Nephron (organoid): Measurements from ENCODE around the gene NAV3.

ENCODE experiments used
- H3K27ac Mint-ChIP-seq, 3 experiments: 2 replicates each; pipeline ENCODE4 v1.8.0; 2020; ENCODE audit warnings: mixed read lengths in 3 of 3, mild to moderate bottlenecking in 2 of 3, moderate library complexity in 1 of 3
- H3K27me3 Mint-ChIP-seq: 2 replicates; pipeline ENCODE4 v1.8.0; 2021; ENCODE audit warnings: low read depth, mild to moderate bottlenecking, moderate library complexity, mixed read lengths
- H3K36me3 Mint-ChIP-seq: 2 replicates; pipeline ENCODE4 v1.8.0; 2020; ENCODE audit warnings: low read depth, mixed read lengths
- H3K4me1 Mint-ChIP-seq: 2 replicates; pipeline ENCODE4 v1.8.0; 2020; ENCODE audit warnings: mixed read lengths
- H3K4me3 Mint-ChIP-seq, 3 experiments: 2 replicates each; pipeline ENCODE4 v1.8.0; 2020; ENCODE audit warnings: mild to moderate bottlenecking in 3 of 3, mixed read lengths in 3 of 3, moderate library complexity in 2 of 3
- H3K9me3 Mint-ChIP-seq: 2 replicates; pipeline ENCODE4 v1.8.0; 2020; ENCODE audit warnings: mixed read lengths
- TF ChIP-seq, protein P1 (sequence below), 3 experiments: fragments of 200-600 bp; sonication (generic); IDR thresholded peaks; one replicate each; pipeline ENCODE4 v1.5.0; 2021; ENCODE audit warnings: antibody characterized with exemption in 3 of 3; ENCODE audit not compliant: unreplicated experiment in 3 of 3

NAV3 gene

DNA sequence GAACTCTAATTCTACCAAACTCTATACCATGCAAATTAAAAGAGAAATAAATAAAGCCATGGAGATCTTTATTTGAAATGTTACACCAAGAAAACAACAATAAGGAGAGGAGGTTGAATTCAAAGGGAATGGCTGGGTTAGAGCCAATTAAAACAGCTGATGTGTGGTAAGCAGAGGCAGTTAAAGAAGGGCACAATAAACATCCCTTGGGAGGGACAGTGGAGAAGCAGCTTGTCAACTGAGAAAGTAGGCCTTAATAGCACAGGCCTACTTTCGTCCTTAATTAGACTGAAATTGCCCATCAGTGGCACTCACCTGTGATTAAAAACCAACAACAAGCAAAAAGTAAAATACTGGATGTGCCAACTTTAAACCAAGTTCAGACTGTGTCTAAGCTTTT lies 16.3 kb upstream of the NAV3 start:
- Mint-ChIP-seq H3K4me3 (no peak overlapping the region), H3K9me3 (no peaks in the 10 kb centered on the region), H3K27me3 (no peaks in the 10 kb centered on the region), H3K4me1 (peaks cover 32% of the 10 kb centered on the region), H3K36me3 (no peaks in the 10 kb centered on the region), H3K27ac (no peak overlapping the region)
- TF ChIP-seq, protein P1, sequence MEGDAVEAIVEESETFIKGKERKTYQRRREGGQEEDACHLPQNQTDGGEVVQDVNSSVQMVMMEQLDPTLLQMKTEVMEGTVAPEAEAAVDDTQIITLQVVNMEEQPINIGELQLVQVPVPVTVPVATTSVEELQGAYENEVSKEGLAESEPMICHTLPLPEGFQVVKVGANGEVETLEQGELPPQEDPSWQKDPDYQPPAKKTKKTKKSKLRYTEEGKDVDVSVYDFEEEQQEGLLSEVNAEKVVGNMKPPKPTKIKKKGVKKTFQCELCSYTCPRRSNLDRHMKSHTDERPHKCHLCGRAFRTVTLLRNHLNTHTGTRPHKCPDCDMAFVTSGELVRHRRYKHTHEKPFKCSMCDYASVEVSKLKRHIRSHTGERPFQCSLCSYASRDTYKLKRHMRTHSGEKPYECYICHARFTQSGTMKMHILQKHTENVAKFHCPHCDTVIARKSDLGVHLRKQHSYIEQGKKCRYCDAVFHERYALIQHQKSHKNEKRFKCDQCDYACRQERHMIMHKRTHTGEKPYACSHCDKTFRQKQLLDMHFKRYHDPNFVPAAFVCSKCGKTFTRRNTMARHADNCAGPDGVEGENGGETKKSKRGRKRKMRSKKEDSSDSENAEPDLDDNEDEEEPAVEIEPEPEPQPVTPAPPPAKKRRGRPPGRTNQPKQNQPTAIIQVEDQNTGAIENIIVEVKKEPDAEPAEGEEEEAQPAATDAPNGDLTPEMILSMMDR (IDR thresholded peaks at IDR 0.05; ENCODE audit: unreplicated experiment in 3 of 3), result no peak

DNA sequence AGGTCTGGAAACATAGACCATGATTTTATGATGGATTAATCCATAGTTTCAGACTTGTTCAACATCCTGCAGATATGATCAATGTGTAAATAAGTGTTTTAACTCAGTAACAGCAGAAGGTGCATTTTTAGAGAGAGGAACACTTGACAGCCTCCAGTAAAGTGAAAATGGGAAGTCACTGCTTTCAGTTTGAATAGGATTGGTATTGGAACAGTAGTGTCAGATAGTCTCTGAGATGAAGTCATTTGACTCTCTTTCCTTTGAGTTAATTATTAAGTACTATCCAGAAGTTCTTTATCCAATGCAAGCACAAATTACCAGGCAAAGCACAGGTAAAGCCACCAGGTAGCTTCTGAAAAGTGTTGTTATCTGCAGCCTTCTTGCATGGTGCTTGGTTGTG lies 14.5 kb upstream of the NAV3 start:
- no peaks in the 10 kb centered on the region for H3K9me3 Mint-ChIP-seq

GRCh38 chr12:77817276-77817675 lies 13.4 kb upstream of the NAV3 start:
- no peaks in the 10 kb centered on the region for H3K36me3 Mint-ChIP-seq
- H3K27ac Mint-ChIP-seq, result peak overlapping the region in 1 of 3 experiments; percentile 10
- H3K4me1 Mint-ChIP-seq, result peaks cover 40% of the 10 kb centered on the region
- no peak overlapping the region for H3K4me3 Mint-ChIP-seq
- TF ChIP-seq, protein P1 (IDR thresholded peaks at IDR 0.05; ENCODE audit: unreplicated experiment in 3 of 3), result no peak
- H3K9me3 Mint-ChIP-seq, result no peaks in the 10 kb centered on the region
- no peaks in the 10 kb centered on the region for H3K27me3 Mint-ChIP-seq

More for the DNA sequence above, 14.5 kb upstream of the NAV3 start:
- no peak overlapping the region for H3K4me3 Mint-ChIP-seq
- no peaks in the 10 kb centered on the region for H3K27me3 Mint-ChIP-seq
- H3K4me1 Mint-ChIP-seq, result peaks cover 32% of the 10 kb centered on the region
- no peaks in the 10 kb centered on the region for H3K36me3 Mint-ChIP-seq
- peak overlapping the region in 1 of 3 experiments; percentile 30 for H3K27ac Mint-ChIP-seq
- TF ChIP-seq, protein P1 (IDR thresholded peaks at IDR 0.05; ENCODE audit: unreplicated experiment in 3 of 3), result no peak

DNA sequence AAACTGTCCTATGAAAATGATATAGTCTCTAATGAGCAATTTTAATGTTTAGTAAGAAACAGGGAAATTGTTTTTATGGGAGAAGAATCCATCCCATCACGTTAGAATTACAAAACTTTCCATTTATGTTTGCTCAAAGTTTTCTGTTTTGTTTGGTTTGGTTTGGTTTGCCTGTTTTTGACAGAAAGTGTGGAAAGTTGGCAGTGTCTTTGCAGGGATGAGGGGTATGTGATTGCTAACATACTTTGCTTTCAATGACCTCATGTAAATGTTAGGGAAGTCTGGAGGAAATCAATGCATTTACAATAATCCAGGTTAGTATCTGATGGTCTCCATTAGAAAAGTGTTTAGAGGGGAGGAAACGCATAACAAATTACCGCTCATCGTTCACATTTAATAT lies 12.3 kb upstream of the NAV3 start:
- Mint-ChIP-seq H3K9me3 (peaks cover 4% of the 10 kb centered on the region), H3K36me3 (no peaks in the 10 kb centered on the region), H3K4me1 (peaks cover 47% of the 10 kb centered on the region), H3K4me3 (no peak overlapping the region), H3K27ac (peak overlapping the region in 1 of 3 experiments; percentile 7), H3K27me3 (no peaks in the 10 kb centered on the region)
- TF ChIP-seq, protein P1 (IDR thresholded peaks at IDR 0.05; ENCODE audit: unreplicated experiment in 3 of 3), result no peak

DNA sequence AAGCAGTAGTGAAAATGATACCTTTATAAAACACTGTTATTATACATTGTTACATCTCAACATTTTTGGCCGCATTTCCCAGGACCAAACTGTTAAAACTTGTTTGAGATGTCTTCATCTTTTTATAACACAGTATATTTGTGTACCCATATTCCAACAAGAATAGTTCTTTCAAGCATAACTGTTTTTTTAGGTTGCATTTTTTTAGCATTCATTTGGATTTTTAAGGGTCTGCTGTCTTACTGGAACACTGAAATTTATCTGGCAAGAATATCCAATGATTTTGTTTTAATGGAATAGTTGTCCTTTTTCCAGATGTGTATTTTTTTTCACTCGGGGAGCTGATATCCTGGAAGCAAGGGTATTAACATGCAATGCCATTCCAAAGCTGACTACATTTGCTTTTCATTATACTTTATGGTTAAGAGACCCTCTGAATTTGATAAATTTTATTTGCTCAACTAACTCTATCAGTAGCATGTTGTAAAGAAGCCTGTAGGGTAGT lies 8.9 kb upstream of the NAV3 start:
- Mint-ChIP-seq H3K27me3 (no peaks in the 10 kb centered on the region), H3K27ac (peak overlapping the region; percentile 37 to 84 (median 57)), H3K9me3 (peaks cover 8% of the 10 kb centered on the region), H3K36me3 (peaks cover 5% of the 10 kb centered on the region), H3K4me3 (peak overlapping the region in 1 of 3 experiments; percentile 42), H3K4me1 (peaks cover 24% of the 10 kb centered on the region)
- TF ChIP-seq, protein P1 (IDR thresholded peaks at IDR 0.05; ENCODE audit: unreplicated experiment in 3 of 3), result no peak

- Mint-ChIP-seq H3K9me3 (no peaks in the 10 kb centered on the region), H3K4me1 (peaks cover 77% of the 10 kb centered on the region), H3K4me3 (peak overlapping the region; percentile 89 to 97 (median 93)), H3K27ac (peak overlapping the region; percentile 91 to 98 (median 94)), H3K36me3 (no peaks in the 10 kb centered on the region), H3K27me3 (peaks cover 4% of the 10 kb centered on the region)
- TF ChIP-seq, protein P1 (IDR thresholded peaks at IDR 0.05; ENCODE audit: unreplicated experiment in 3 of 3), result no peak
Measured at GRCh38 chr12:77833329-77833728, 2.6 kb downstream of the NAV3 start.
